Measurements from ENCODE around the gene FHOD3. TPM values are rescaled to one million over a fixed set of nuclear protein-coding genes. Genes with fewer than 3 reads are reported as not detected.

The FHOD3 gene
- total and polyA plus RNA-seq, 2 of the 8 experiments (the other 6 are each of a cell fraction or from before 2014, with no cell fraction given): 9.7 to 10.5 TPM

DNA sequence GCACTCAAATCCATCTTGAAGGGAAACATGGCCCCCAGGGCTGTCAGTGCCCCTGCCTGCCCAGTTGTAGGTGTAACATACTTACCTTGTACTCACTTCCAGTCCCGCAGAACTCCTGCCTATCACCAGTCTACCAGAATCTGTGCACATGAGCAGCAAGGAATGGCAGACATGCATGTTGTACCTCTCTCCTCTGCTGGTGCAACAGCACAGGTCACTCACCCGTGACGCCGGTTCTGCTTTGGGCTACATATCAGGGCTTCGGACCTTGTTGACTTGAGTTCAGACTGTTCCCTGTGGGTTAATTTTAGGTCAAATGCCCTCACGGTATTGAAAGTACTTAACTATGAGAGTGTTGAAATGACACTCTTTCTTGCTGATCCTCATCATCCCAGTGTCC, 315.6 kb downstream of the FHOD3 start:
- Histone ChIP-seq H3K4me2 (ENCODE audit: insufficient read depth in 1 of 2, low read depth in 2 of 2, low read length in 2 of 2) (no peak overlapping the region), H2BK20ac (ENCODE audit: low read length) (no peak overlapping the region), H2AK5ac (ENCODE audit: low read depth, low read length) (no peak overlapping the region), H2BK15ac (ENCODE audit: low read length) (no peak overlapping the region), H3K4ac (replicated peaks; ENCODE audit: insufficient read length, low read depth, low read length) (no peak overlapping the region), H2AFZ (ENCODE audit: low read length) (no peak overlapping the region), H3K14ac (ENCODE audit: insufficient read length) (no peak overlapping the region), H3K4me1 (replicated peaks in 1 of 4; ENCODE audit: control insufficient read depth in 3 of 4, insufficient read depth in 4 of 4, low read length in 3 of 4) (no peaks in the 10 kb centered on the region), H3K9ac (replicated peaks in 1 of 4; ENCODE audit: extremely low read depth in 1 of 4, low read depth in 3 of 4, low read length in 3 of 4) (no peak overlapping the region), H3K4me3 (ENCODE audit: extremely low read depth in 1 of 4, insufficient read depth in 2 of 4, low read depth in 3 of 4, low read length in 4 of 4) (no peak overlapping the region), H3K27ac (ENCODE audit: low read depth, low read length) (no peak overlapping the region), H4K8ac (ENCODE audit: extremely low read depth, insufficient read depth, low read length) (no peak overlapping the region), H3K79me1 (ENCODE audit: low read depth, low read length) (no peaks in the 10 kb centered on the region), H3K79me2 (ENCODE audit: control insufficient read depth in 1 of 2, insufficient read depth in 2 of 2, low read length in 2 of 2) (no peaks in the 10 kb centered on the region), H3K56ac (replicated peaks; ENCODE audit: insufficient read length, low read depth, low read length) (no peak overlapping the region), H3K9me3 (ENCODE audit: insufficient read depth in 2 of 2, low read depth in 1 of 2, low read length in 1 of 2) (no peaks in the 10 kb centered on the region), H4K91ac (replicated peaks; ENCODE audit: insufficient read length, low read length) (no peak overlapping the region), H3K36me3 (ENCODE audit: control insufficient read depth in 2 of 4, insufficient read depth in 4 of 4, low read length in 3 of 4) (no peaks in the 10 kb centered on the region), H2BK120ac (replicated peaks; ENCODE audit: low read depth, low read length) (no peak overlapping the region), H3K23ac (ENCODE audit: insufficient read length) (no peak overlapping the region), H2BK5ac (ENCODE audit: low read depth, low read length) (no peak overlapping the region), H3K27me3 (replicated peaks in 1 of 4; ENCODE audit: control insufficient read depth in 3 of 4, extremely low read depth in 1 of 4, insufficient read depth in 3 of 4, low read length in 3 of 4) (no peaks in the 10 kb centered on the region), H4K20me1 (replicated peaks in 1 of 2; ENCODE audit: control insufficient read depth in 1 of 2, insufficient read depth in 2 of 2, low read length in 2 of 2) (no peaks in the 10 kb centered on the region), H3K23me2 (ENCODE audit: low read depth, low read length) (peaks cover 1% of the 10 kb centered on the region; the same call in 1 of the 2 replicates), H2BK12ac (ENCODE audit: low read depth, low read length) (no peak overlapping the region), H3K18ac (ENCODE audit: extremely low read depth, low read length) (no peak overlapping the region), H4K5ac (ENCODE audit: insufficient read length, low read depth, low read length) (no peak overlapping the region)
- CTCF ChIA-PET (ENCODE audit: partially characterized antibody): no interaction called here
- no peak for FAIRE-seq
- DNase-seq (ENCODE audit: low read depth in 1 of 2, low spot score in 2 of 2): no peak
- TF ChIP-seq KDM1A (IDR thresholded peaks at IDR 0.05; ENCODE audit: borderline replicate concordance, low read length) (no peak), TCF12 (IDR thresholded peaks at IDR 0.05; ENCODE audit: low read depth, low read length) (no peak), E2F6 (IDR thresholded peaks at IDR 0.05) (no peak), EP300 (IDR thresholded peaks at IDR 0.05; ENCODE audit: borderline replicate concordance in 1 of 2, low read depth in 2 of 2, low read length in 2 of 2) (no peak), MAX (IDR thresholded peaks at IDR 0.05) (no peak), RNF2 (IDR thresholded peaks at IDR 0.05; ENCODE audit: borderline replicate concordance, low read depth, low read length, missing control alignments, poor library complexity, severe bottlenecking) (no peak), NANOG (IDR thresholded peaks at IDR 0.05; ENCODE audit: insufficient read depth, low read depth, low read length, poor library complexity, severe bottlenecking) (no peak)
- POLR2A ChIA-PET (ENCODE audit: partially characterized antibody): no interaction called here
- 94% methylated on average over 6 of the region's 6 CpGs; no CpG with 5 or more reads in 1 of the 2 experiments for WGBS, 2 experiments (ENCODE audit: extremely low coverage in 1 of 2, insufficient coverage in 1 of 2, insufficient read length in 1 of 2, insufficient replicate concordance in 2 of 2, low coverage in 1 of 2, low lambda C conversion rate in 2 of 2, missing lambda C conversion rate in 1 of 2)
